Frontal cortex (tissue), 4 donors: Measurements from ENCODE around the gene SOX13. TPM values are rescaled to one million over a fixed set of nuclear protein-coding genes. Genes with fewer than 3 reads are reported as not detected.

Source experiments
- DNase-seq, 2 donors: peaks; one replicate each; pipeline ENCODE4 v3.0.0; 2012; ENCODE audit warnings: low spot score in 2 of 2
- FAIRE-seq: peaks from 2 replicates; lab custom pipeline; 2012; peaks lifted over from hg19 to GRCh38; lab: Jason Lieb, UNC
- total RNA-seq: library from RNA; depleted of rRNA; stranded (reverse); fragments of >200 nt; gene quantifications from one replicate; pipeline ENCODE4 v1.2.3, GENCODE V29; 2014
- donor health status: control.
- donor health status: control.
- donor health status: control.

SOX13 gene
- total RNA-seq, 1 donor from 2014 or later: 1.6 TPM

DNA sequence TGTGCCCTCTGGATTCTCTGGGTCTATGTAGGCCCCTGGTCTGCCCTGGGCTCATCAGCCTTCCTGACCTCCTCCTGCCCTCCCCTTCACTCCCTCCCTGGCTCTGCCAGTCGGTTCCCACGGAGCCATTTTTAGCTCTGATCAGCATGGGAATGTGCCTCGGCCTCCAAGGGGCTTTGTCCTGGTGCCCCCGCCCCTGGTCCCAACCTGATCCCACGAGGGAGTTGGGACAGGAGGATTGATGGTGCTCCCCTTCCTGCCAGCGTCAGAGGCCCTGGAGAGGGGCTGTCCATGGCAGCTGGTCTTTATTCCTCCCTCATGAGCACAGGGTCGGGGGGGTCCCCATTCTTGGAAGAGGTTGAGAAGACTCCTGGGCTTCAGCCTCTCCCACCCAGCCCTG lies 54.0 kb downstream of the SOX13 start:
- no peak for FAIRE-seq
- no peak for DNase-seq

DNA sequence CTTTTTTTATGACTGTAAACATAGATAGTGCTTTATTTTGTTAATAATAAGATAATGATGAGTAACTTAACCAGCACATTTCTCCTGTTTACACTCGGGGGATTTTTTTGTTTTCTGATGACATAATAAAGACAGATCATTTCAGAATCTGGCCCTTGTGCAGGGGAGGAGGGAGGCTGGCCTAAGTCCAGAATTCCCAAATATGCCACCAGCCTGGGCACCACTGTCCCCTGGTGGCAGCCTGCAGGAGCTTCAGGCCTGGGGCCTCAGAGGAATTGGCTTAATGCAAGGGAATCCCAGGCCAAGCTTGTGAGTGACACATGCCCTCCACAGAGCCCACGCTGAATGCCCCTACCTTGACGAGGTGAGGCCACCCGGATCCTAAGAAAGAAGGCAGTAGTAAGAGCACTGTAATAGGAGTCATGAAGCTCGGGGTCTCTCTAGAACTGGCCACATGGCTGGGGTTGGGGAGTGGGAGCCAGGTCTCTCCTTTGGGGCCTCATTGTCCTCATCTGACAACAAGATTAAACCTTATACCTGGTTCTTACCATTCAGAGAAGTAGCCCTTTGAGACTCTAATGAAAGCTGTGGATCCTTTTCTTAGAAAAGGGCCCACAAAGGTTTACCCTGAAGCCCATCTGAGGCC lies 54.8 kb downstream of the SOX13 start:
- DNase-seq (peak; percentile 71 to 82), FAIRE-seq (no peak)

DNA sequence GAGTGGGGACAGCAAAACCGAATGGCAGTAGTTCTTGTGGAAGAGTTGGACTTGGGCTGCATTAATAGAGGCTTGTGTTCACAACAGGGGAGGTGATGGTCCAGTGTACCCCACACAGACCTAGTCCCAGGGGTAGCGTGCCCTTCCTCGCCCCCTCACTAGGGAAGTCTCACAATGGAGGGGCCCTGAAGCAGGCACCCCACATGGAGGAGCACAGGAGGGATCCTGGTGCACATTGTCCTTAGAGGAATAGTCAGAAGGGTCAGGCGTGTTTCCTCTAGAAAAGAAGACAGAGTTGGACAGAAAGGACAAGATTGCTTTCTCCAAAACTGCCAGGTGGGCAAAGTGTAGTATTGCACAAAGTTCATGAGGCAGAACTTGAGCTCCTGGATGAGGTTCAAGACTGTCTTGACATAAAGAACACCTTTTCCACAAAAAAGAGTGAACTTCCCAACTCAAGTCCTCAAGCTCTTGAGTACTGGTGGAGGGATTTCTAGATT lies 55.6 kb downstream of the SOX13 start:
- DNase-seq (no peak), FAIRE-seq (no peak)

DNA sequence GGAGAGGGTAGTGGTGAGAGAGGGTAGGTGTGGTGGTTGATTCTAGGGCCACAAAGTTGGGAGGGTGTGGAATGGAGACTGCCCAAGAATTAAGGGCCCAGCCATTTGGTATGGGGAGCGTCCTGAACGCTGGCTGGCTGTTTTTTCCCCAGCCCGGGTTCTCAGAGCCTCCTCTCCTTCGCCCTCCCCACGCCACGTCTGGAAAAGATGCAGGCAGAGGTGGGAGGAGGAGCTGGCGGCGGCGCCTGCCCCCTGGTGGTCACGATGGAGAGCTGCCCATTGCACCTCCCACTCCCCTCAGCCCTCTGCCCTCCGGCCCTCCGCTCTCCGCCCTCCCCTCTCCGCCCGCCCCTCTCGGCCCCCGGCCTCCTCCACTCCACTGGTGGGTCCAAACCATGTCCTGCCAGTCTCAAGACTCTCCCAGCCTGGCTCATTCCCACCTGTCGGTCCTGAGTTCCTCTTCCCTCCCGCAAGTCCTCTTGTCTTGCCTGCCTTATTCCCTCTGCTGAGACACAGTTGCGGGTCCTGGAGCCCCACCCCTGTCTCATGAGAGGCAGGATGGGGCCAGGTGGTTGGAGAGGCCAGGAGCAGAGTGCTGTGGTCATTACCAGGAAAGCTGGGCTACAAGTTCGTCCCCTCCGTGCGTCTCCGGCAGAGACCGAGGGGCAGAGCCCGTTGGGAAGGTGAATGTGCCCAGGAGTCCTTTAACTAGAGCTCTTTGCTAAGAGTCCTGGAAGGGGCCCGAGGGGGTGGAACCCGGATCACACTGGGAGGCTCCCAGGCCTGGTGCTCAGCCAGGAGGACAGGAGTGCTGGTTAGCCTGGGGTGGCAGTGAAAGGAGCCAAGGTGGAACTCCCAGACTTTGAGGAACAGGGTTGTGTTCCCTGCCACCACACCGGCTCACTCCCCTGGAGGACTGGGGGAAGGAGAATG lies 56.3 kb downstream of the SOX13 start:
- DNase-seq (peak; percentile 81 to 87), FAIRE-seq (no peak)

DNA sequence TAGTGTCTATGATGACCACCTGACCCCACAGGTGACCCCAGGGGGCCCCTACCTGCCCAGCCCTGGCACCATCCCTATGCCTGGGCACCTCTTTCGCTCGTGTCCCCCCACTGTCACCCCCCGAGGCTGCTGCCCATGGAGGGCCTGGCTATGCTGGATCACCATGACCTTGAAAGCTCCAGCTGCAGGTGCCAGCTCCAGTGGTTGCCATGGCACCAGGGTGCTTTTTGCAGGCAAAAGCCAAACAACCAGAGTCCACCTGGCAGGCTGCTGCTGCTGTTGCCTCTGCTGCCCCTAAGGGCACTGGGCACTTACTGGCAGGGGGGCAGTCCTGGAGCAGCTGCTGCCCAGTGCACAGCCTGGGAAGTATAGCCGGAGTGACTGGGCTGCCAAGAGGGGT lies 57.3 kb downstream of the SOX13 start:
- DNase-seq (no peak), FAIRE-seq (no peak)

DNA sequence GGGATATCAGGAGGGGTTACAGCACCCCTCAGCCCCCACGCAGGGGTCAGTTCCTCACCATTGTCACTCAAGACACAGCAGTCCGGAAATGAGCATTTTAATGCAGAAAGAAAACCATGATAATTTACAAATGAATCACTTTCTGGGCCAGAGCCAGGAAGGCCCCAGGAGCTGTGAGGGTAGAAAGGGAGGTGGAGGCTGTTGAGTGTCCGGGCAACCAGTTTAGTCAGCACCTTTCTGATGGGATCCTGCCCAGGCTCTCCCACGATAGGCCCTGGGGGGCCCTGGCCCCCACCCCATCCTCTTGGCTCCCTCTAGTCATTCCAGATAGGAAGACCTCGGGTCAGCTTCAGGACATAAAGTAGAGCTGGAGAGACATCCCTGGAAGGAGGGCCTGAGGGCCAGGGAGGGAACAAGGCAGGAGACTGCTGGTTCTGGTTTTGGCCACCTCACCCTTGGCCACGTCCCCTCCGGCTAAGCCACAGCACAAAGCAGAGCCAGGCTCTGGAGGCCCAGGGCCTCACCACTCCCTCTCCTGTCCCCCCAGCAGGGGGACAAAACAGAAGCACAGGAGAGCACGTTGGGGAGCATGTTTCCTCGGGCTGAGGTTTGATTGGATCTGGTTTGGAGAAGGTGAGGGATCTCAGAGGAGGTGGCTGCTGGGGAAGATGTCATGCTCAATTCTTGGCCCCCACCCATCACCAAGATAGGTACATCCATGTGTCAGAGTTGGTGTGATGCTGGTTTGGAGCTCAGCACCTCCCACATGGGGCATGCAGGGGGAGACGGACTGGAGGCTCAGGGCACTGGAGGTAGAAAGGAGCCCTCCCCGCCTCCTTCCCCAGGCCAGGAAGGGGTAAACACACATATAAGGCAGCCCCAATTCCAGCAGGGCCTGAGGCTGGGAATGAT lies 58.3 kb downstream of the SOX13 start:
- FAIRE-seq (no peak), DNase-seq (no peak)

DNA sequence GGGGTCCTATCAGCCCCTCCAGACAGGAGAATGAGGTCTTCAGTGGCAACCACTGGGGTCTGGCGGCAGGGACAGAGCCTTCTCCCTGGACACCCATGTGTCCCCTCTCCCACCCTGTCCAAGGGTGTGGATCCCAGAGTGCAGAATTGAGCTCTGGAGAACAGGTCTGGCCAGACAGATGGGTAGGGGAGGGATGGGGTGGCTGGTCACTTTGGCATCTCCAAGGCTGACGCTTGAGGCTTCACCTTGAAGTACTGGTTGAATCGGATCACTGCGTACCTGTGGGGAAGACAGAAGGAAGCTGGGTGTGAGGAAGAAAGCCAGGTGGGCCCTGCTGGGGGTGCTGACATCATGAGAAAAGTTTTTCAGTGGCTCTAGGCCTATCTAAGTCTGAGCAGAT lies 59.1 kb downstream of the SOX13 start:
- no peak for FAIRE-seq
- no peak for DNase-seq

DNA sequence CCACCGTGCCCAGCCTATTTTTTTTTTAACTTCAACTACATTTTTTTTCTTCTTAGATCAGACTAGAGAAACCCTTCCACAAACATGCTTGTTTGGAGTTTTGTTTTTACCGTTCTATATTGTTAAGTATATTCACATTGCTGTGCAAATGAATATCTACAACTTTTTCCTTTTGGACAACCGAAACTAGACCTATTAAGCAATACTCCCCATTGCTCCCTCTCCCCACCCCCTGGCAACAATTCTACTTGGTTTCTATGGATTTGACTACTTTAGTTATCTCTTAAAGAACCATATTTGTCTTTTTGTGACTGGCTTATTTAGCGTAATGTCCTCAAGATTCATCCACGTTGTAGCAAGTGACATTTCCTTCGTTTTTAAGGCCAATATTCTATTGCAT lies 59.8 kb downstream of the SOX13 start:
- no peak for FAIRE-seq
- no peak for DNase-seq

DNA sequence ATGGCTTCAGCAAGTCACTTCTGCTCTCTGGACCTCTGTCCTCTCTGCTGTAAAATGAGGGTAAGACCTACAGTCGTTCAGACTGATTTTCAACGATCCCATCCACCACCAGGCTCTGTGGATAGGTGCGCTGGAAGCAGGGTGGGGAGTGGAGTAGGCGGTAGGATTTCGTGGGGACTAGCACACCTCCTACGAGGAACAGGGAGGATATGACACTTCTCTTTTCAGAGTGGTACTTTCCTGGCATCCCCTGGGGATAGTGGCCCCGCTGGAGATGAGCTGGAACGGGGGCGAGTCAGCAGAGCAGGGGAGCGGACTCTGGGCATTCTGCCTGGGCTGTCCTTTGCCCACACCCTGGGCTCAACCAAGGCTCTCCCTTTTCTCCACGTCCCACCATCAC lies 61.2 kb downstream of the SOX13 start:
- DNase-seq: no peak
- FAIRE-seq: no peak

DNA sequence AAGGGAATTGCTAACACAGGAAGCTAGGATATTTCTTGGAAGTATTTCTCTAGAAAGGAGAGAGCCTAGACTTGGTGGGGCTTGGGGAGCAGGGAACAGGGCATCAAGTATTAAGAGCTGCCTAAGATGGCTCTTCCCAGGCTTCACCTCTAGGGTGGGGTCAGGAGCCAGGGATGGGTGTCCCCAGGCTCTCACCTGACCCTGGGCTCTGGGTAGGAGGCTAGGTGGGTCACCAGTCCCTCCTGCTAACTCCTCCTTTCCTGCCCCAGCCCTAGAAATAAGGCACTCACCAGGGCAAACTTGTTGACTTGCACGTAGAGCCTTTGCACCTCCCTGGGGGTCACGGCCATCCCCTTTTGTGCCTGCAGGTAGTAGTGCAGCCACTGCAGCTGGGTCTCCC lies 63.9 kb downstream of the SOX13 start:
- no peak for DNase-seq

DNA sequence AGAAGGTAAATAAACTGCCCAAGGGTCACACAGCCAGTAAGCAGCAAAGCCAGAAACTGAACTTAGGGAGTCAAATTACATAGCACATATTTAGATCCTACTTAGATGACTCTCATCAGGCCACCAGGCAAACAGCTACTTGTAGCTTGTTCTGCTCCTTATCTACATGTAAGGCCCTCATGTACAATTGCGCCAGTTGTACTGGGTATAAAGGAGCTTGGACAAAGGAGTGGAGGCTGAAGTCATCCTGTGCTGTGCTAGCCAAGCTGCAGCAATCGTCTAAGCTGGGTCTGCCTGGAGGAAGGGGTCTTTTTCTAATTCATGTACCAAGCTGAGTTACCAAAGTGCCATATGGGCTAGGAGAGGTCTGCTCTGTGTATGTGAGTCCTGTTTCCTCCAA lies 66.2 kb downstream of the SOX13 start:
- DNase-seq (no peak), FAIRE-seq (no peak)

More for the DNA sequence above, 63.9 kb downstream of the SOX13 start:
- FAIRE-seq: no peak

DNA sequence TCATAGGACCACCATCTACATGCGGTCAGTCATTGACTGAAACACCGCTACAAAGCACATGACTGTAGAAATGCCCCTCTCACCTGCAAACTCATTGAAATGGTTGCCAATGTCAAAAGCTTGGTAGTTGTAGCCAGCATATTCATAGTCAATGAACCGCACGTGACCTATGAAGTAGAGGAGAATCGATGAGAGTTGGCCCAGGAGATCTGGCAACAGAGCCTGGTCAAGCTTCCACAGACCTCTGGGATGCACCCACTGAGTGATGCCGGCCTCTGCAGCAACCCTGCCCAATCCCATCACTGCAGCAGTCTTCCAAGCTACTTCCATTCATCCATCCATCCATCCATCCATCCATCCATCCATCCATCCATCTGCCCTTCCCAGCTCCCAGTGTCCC lies 67.0 kb downstream of the SOX13 start:
- DNase-seq (no peak), FAIRE-seq (no peak)

DNA sequence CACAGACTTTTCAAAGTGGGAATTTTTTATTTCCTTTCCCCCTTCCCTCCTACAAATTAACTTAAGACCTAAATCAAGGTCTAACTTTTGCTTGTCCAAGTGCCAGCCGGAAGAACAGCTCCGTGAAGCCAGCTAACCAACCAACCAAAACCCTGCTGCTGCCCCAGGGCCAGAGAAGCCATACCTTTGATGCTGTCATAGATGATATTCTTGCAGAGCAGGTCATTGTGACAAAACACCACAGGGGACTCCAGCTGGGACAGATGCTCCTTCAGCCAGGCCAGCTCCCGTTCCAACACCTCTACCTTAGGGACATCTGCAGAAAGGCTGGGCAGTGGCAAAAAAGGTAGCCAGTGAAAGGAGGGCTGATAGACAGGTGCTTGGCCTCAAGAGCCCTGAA lies 68.2 kb downstream of the SOX13 start:
- FAIRE-seq (no peak), DNase-seq (no peak)

DNA sequence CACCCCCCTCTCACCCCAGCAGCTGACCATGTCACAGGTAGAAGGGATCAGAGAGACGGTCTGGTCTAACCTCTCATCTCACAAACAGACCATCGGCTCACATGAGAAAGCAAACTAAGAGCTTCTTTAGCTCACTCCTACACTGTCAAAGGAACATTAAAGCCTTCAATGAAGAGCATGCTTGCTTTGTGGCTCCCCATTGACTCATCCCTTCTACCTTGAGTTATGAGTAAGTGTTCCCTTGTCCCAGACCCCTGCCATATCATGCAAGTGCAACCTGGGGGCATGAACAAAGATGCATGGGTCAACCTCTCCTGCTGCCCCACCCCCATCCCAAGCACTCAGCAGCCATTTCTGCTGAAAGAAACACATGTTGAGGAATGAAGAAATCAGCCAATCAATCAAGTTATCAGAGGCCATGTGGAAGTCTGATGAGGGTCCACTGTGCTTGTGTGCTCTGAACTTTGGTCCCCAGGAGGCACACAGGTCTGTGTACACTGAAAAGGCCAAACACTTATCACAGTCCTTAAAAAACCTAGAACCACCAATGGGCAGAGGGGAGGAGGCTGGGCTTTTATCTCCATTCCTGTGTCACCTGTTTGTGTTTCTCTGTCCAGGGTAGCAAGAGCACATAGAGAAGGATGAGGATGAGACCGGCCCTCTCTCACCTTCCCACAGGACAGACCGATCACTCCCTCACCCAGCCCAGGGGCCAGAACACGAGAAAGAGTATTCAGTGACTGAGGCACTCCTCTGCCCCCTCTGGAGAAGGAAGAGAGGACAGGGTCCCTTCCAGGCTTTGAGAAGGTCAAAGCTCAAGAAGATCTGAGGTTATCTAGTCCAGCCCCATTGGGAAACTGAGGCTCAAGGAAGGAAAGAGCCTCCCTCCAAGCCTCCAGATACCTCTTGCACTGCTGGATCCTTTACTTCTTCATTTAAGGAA lies 69.4 kb downstream of the SOX13 start:
- FAIRE-seq (no peak), DNase-seq (no peak)

DNA sequence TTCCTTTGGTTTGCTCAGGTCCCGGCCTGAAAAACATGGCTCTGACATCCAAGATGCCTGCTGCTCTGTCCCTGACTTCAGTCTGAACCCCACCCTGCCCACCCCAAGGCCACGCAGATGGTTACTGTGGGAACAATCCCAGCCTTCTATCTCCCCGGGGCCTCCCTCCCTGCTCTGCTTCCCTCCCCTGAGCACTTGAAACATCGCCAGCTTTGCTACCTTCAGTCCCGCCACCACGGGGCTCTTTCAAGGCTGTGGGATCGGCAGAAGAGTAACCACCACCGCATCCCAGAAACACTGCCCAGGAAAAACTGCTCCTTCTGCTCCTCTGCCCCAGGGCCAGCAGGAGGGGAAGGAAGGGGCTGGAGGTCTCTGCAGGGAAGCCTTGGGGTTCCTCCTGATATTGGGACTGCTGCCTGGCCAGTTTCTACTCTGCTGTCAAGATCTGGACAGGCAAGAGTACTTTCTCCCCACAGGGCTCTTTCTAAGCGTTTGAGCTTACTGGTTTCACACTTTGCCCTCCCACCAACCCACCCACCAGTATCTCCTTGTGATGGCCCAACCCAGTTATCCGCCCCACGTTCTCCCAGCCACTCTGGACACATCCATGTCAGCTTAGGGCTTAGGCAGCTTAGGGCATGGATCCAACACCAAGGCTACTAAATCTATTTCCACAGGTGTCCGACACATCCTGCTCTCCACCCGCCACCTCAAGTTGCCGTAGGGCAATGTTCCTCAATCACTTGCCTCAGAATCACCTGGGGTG lies 70.5 kb downstream of the SOX13 start:
- DNase-seq (no peak), FAIRE-seq (no peak)

DNA sequence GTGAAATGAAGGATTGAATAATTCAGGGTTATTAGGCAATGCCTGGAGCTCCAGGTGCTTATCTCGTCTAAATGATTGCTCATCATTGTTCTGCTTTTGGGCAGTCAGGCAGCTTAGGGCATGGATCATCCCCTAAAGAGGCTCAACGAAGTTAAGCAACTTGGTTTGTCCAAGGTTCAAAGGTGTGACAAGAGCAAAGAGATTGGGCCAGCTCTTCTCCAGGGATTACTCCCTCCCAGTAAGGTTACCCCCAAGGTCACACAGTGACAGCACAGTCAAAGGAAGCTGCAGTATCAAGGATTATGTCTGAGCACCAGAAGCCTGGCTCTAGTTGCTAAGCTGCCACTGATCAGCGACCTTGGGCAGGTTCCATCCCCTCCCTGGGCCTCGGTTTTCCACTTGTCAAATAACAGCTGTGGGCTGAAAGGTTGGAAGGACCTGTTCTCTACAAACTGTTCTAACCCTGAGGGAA lies 72.2 kb downstream of the SOX13 start:
- FAIRE-seq (no peak), DNase-seq (no peak)

DNA sequence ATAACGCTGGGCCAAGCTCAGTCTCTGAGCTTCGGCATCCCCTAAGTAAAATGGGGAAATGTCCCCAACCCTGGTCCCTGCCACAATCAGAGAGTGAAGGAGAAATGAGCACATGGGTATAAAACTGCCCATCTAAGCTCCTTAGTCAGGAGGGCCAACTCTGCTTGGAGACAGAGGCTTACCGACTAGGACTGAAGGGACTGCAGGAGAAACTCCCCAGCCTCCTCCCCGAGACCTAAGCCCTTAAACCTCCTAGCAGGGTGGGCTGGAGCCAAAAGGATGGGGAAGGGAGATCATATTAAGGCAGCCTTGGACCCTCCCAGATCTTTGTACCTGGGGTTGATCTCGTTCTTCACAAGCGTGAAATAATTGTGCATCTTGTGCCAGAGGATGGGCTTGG lies 73.4 kb downstream of the SOX13 start:
- FAIRE-seq (no peak), DNase-seq (no peak)

DNA sequence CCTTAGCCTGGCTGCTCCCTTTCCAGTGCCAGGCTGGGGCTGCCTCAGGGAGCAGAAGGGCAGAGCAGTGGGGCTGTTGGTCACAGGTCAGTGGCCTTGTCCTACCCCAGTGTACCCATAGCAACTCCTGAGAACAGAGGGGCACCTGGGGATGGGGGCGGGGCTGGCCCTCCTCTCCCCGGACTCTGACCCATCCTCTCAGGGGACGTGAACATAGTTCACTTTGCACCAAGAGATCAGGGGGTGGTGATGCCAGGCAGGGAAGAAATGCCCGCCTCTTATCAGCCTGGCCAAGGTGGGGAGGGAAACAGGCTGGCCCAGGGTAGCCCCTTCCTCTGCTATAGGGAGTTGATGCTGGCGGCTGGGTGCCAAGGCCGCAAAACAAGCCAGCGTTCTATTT lies 74.0 kb downstream of the SOX13 start:
- FAIRE-seq (no peak), DNase-seq (no peak)
